Fibroblast of skin of back (primary cell): Measurements from ENCODE around the gene SPINK2. TPM values are rescaled to one million over a fixed set of nuclear protein-coding genes. Genes with fewer than 3 reads are reported as not detected.
A peak's percentile ranks its signal among the peaks of the same experiment; 100 is the strongest.

Experiments
- DNase-seq: peaks from one replicate; pipeline ENCODE4 v3.0.0-alpha.2; 2013
- polyA plus RNA-seq, 2 experiments: library from polyadenylated mRNA; unstranded; fragments of 120-200 nt; gene quantifications; one replicate each; pipeline ENCODE4 v1.2.1, GENCODE V29; 2013; ENCODE audit not compliant: insufficient read length in 2 of 2

SPINK2 gene
- not detected for polyA plus RNA-seq (2013, experiment 1 of 2; ENCODE audit: insufficient read length)
- not detected for polyA plus RNA-seq (2013, experiment 2 of 2; ENCODE audit: insufficient read length)

GRCh38 chr4:56821381-56822243 is at the start of gene SPINK2:
Gene SPINK2 (minus strand): TSS chr4:56821701. CDS start chr4:56821662, 39 bp downstream.
- DNase-seq, result no peak

- DNase-seq, result peak; percentile 31
Observed at GRCh38 chr4:56870946-56871345, 49.4 kb upstream of the SPINK2 start.

GRCh38 chr4:56863441-56864139 is 42.1 kb upstream of the SPINK2 start:
- no peak for DNase-seq

GRCh38 chr4:56861360-56861759 is 39.9 kb upstream of the SPINK2 start:
- peak; percentile 10 for DNase-seq

- no peak for DNase-seq
Observed at GRCh38 chr4:56860781-56861180, 39.3 kb upstream of the SPINK2 start.

- no peak for DNase-seq
Observed at GRCh38 chr4:56859841-56860240, 38.3 kb upstream of the SPINK2 start.

GRCh38 chr4:56857601-56858309 is 36.3 kb upstream of the SPINK2 start:
- DNase-seq, result no peak

GRCh38 chr4:56856656-56857055 is 35.2 kb upstream of the SPINK2 start:
- DNase-seq, result no peak

GRCh38 chr4:56850910-56851309 is 29.4 kb upstream of the SPINK2 start:
- no peak for DNase-seq

- DNase-seq, result no peak
Observed at GRCh38 chr4:56844802-56845580, 23.5 kb upstream of the SPINK2 start.

GRCh38 chr4:56843421-56843899 is 22.0 kb upstream of the SPINK2 start:
- no peak for DNase-seq

- no peak for DNase-seq
Observed at GRCh38 chr4:56840559-56840958, 19.1 kb upstream of the SPINK2 start.

GRCh38 chr4:56828784-56829535 is 7.5 kb upstream of the SPINK2 start:
- peak; percentile 11 for DNase-seq

GRCh38 chr4:56823933-56824600 is 2.6 kb upstream of the SPINK2 start:
- DNase-seq, result no peak

- DNase-seq, result no peak
Observed at GRCh38 chr4:56818797-56819196, 2.7 kb downstream of the SPINK2 start.

GRCh38 chr4:56817840-56818491 is 3.5 kb downstream of the SPINK2 start:
- no peak for DNase-seq

GRCh38 chr4:56806666-56807065 is 14.8 kb downstream of the SPINK2 start:
- DNase-seq, result no peak

GRCh38 chr4:56804551-56804950 is 16.9 kb downstream of the SPINK2 start:
- DNase-seq, result peak; percentile 86

- peak; percentile 13 for DNase-seq
Observed at GRCh38 chr4:56803471-56803870, 18.0 kb downstream of the SPINK2 start.
